Non-pigmented ciliary epithelial cell (primary cell): ENCODE measurements around the gene LSM10.

Experiments
- DNase-seq: peaks from one replicate; pipeline ENCODE4 v3.0.0-alpha.2; 2010; ENCODE audit warnings: low read depth

The LSM10 gene

DNA sequence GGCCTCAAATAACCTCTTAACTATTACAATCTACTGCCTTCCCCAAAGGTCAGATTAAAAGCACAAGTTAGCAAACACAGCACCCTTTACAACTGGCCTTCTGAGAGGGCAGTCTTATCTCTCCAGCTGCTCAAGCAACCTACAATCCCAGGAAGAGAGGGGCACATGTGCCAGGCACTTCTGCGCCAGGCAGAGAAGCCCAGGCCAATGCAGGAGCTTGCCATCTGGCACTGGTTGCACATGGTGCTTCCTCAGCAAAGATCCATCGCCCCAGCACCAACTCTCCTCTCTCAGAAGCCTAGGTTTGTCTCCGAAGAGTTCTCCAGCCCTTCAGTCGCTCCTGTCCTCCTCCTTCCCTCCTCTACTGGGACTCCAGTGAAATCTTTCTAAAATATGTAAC lies 14.5 kb downstream of the LSM10 start:
- DNase-seq, result no peak

DNA sequence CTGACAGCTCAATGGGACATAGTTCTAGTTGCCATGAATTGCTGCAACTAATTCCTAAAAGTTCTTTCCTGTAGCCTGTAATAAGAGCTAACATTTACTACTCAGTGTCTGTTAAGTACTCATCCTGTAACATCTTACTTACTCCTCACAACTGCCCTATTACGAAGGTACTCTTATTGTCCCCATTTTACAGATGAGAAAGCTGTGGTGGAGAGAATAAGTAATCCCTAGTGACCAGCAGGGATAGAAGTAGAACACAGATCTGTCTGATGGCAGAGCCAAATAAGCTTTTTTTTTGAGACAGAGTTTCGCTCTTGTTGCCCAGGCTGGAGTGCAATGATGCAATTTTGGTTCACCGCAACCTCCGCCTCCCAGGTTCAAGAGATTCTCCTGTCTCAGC lies 15.0 kb downstream of the LSM10 start:
- DNase-seq, result no peak

DNA sequence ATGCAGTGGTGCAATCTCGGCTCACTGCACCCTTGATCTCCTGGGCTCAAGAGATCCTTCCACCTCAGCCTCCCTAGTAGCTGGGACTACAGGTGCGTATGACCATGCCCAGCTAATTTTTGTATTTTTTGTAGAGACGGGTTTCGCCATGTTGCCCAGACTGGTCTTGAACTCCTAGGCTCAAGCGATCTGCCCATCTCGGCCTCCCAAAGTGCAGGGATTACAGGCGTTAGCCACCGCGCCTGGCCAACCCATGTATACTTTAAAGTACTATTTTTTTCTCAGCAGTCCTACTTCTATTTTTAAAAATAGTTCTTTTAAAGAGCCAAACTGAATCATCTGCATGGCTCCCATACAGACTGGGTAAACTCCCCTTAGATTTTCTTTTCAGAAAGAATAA lies 15.5 kb downstream of the LSM10 start:
- DNase-seq, result no peak

DNA sequence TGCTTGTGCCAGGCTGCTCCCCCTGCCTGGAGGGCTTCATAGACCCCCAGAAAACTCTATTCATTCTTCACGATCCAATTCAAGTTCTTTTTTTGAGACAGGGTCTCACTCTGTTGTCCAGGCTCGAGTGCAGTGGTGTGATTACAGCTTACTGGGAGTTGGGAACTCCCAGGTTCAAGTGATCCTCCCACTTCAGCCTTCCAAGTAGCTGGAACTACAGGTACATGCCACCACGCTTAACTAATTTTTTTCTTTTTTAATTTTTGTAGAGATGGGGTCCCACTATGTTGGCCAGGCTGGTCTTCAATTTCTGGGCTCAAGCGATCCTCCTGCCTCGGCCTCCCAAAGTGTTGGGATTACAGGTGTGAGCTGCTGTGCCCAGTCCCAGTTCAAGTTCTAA lies 16.3 kb downstream of the LSM10 start:
- DNase-seq, result no peak

DNA sequence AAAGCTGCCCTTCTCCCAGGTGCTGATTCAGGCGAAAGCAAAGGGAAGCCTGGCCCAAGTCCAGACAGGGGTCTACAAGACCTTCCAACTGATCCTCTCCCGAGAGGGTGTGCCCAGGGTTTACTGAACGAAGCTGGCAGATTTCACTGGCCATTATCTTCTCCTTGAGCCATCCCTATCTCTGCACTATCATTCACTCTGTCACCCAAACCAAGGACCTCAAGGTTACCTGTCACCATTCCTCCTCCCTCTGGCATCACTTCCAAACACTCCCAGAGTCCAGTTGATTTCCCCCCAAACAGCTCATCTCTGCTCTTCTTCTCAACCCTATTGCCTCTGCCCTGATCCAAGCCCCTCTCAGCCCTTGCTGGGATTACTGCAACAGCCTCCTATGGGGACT lies 16.9 kb downstream of the LSM10 start:
- no peak for DNase-seq

DNA sequence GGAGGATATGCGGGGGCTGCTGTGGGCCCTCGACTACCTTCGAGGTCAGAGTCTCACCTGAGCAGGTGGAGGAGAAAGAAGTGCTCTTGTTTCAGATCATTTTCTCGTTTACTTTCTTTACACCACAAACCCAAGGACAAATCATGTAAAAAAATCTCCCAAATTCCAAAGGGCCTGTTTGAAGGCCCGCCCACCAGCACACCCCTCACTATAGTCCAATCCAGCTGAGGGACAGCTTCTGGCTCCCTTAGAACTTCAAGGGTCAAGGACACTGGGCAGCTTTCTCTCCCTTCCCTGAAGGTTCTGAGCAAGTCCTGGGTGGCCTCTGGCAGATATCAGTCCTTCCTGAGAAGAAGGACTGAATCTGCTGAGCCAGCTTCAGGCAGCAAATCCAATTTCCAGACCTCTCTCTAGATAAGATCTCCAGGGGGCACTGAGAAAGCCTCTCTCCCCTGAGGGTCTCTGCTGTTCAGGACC lies 17.5 kb downstream of the LSM10 start:
- no peak for DNase-seq

DNA sequence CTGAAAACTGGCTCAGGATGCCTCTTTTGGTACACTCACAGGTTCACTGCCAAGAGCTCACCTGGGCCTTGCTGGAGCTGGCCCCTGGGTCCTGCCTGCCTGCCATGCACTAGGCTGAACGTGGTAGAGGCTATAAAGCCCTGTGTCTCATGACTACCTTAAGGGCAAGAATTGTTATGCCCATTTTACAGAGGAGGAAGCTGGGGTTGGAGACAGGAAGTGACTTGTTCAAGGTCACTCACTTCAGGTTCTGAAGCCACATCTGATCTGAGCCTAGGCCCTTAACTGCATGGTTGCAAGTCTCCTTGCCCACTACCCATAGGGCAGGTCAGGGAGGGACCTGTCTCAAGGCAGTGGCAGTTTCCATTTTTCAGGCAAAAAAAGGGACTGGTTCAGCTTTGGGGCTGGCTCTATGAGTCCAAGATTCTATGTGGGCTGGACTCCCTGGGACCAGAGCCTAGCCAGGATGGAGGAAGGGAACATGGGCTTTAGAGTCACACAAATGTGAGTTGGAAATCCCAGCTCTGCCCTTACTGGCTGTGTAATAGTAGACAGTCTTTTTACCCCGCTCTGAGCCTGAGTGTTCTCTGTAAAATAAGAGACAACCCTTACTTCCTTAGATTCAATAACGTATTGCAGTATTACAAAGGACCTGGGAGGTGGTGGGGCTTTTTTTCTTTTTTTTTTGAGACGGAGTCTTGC lies 19.8 kb downstream of the LSM10 start:
- no peak for DNase-seq

DNA sequence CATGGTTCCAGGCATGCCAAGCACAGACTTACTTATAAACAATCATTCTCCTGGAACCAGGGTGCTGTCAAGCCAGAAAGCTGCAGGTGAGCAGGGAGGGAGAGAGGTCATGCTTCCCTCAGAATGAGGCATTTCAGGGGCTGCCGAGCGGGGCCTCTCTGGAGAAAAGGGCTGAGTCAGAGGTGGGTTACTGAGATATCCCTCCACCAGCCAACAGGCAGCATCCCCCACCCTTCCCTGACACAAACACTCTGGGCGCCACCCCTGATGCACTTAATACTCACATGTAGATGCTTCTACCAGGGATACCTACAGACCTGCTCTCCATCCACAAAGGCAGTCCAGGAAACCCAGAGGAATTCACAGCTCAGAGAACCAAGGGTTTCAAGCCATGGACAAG lies 25.1 kb downstream of the LSM10 start:
- DNase-seq, result no peak

DNA sequence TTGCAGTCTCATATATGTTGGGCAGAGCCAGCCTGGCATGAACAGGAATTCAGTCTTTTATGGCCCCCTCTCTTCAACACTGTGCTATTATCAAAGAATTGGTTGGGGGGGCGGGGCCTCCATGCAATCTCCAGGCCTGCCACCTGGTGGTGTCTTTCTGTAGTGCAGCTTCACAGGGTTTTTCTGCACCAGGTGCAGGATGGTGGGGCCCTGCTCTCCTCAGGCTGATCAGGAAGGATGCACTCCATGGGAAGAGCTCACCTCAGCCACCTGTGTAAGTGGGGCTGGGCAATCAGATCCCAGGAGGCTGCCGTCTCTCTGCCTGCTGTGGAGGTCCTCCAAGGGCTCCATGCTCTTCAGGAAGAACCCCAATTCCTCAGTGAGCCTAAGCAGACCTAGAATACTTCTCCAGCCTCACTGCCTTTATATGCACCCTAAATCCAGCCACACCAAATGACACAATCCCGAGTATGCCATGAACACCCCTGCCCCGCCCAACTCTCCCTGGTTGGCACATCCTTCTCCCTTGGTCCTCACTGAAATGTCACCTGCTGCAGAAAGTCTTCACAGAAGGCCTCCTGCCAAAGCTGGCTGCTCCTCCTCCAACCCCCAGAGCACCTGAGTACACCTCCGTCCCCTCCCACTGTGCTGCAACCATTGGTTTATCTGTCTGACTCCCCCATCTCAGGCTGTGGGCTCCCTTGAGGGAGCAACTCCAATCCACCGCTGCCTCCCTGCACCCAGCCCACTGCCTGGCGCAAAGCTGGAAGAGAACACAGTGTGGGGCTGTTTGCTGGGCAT lies 28.4 kb downstream of the LSM10 start:
- DNase-seq, result no peak

DNA sequence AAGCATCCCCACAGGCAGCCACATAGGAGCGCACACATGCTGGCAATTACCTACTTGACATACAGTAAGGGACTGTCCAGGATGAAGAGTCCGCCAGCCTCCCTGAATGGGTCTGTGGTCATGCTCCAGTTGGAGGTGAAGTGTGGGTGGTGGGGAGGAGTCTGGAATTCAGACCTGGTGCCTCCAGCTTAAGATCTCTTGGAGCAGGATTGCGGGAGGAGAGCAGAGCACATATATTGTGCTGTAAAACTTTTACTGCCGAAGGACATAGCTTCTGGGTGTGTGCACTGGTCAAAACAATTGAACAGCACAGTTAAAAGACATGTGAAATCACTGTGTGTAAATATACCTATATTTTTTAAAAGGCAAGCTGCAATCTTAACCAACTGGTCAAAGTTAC lies 29.9 kb downstream of the LSM10 start:
- DNase-seq, result no peak

DNA sequence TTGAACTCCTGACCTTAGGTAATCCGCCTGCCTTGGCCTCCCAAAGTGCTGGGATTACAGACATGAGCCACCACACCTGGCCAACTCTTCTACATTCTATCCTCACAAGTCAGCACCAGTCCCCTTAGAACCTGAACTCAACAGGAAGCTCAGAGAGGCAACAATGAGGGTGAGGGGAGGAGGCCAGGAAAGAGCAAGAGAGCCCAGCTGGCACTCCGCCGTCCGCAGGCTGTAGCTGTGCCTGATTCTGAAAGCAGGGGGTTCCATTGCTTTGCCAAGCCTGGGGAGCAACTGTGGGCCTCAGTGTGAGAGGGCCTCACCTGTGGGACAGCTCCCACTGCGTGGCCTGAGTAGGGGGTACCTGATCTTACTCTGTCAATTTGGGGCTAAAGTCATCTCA lies 30.6 kb downstream of the LSM10 start:
- DNase-seq, result no peak

DNA sequence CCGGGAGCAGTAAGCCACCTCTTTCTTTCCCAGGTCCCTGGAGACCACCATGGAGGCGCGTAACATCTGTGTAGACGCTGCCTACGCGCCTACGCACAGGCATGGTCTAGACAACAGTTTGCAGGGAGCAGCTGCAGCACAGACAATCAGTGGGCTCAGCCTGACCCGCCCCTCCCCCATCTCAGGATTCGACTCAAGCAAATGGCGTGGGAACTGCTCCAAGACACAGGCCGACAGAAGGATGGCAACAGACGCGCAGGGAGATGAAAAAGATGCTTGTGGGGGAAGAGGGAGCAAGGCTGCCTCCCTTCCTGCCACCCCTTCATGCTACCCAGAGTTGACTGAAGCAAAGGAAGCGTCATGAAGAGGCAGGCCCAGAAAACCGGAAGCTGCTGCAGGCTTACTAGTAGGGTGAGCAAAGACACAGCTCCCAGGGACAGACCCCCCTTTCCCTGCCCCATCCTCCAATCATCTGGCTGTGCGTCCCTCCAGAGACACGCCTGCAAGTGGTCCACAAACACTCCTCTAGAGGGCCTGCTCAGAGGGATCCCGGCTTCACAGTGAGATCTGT lies 31.5 kb downstream of the LSM10 start:
- DNase-seq, result no peak

DNA sequence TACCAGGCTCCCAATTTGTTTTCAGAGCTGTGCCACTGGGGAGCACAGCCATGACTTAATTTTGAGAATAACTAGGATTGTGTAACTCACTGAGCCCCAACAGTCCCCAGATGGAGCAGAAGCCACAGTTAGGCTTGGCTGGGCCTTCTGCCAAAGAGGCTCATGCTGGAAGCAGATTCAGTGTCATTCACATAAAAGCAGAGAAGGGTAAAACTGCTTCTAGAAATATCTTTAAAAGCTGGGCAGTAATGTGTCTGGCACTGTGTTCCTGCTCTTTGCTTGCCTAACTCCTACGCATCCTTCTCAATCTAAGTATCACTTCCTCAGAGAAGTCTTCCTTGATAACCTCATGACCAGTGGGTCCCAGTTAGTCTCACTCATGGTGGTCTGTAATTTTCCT lies 32.3 kb downstream of the LSM10 start:
- no peak for DNase-seq

DNA sequence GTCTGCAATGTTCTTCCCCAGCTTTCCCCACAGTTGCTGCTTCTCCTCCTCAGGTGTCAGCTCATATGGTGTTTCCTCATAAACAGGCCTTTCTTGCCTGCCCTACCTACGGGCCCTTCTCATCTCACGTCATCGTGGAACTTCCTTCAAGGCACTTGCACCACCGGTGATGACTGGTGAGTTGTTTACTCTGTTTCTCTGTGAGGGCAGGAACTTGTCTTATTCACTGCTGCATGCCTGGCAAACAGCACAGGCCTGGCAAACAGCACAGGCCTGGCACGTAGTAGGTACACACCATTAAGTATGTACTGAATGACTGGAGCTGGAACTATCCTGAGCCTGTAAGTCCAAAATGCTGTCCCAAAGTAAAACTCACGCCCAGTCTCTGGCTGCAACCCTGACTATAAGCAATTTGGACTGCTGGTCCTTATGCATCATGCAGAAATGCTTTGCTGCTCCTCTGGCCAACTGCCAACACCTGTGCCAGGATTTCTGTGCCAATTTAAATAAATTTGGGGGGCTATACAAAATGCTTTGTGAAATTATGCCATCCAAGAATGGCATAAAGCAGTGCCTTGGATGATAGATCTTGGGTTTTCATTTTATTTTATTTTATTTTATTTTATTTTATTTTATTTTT lies 37.7 kb downstream of the LSM10 start:
- DNase-seq, result no peak

DNA sequence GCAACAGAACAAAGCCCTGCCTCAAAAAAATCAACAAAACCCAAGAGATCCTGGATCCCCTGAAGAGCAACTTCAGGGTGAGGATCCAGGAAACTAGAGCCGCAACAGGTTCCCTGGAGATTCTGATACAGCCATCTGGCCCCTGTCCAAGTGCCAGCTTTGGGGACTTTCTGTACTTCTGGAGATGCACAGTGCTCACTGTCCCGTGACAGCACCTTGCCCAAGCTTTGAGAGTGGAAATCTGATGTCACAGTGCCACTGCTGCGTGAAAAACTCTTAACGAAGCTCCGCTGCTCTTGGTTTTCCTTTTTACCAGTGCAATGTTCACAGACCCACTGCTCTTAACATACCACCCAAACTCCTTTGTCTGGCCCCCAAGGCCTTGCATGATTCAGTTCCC lies 38.3 kb downstream of the LSM10 start:
- no peak for DNase-seq

DNA sequence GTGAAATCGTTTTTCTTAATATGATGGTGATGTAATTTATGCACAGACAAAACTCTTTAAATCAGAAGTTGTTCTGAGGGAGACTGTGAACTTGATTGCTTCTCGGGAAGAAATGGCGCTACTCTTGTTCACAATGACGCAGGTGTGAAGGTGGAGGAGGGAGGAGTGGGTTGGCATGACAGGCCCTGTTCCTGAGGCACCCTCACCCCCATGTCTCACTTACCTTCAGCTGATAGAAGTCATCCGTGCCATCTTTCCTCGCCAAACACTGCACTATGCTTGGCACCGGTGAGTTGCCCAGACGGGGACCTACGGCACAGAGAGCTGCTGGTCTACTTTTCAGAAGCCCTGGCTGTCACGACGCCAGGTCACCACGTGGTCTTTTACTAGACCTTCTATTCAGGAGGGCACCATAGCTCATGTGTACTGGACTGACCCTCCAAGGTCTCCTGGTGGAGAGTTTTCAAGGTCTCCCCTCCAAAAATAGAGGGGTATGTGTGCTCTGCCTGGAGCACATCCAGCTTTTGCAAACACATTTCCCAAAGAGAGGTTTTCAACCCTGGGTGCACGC lies 39.1 kb downstream of the LSM10 start:
- no peak for DNase-seq

DNA sequence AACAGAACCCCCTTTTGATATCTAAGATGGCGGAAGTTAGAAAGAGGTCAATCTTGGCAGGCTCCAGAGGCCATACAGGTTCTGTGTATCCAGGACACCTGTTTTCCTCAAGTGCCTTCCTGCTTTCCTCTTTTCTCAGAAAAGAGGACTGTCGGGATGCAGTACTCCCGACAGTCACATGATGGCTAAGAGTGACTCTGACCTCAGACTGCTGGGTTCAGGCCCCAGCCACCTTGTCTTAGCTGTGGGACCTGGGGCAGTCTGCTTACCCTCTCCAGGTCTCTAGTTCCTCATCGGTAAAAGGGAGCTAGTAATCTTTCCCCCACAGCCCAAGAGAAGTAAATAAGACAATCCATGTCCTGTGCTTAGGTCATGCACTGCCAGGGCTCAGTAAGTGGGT lies 41.9 kb downstream of the LSM10 start:
- DNase-seq, result no peak

DNA sequence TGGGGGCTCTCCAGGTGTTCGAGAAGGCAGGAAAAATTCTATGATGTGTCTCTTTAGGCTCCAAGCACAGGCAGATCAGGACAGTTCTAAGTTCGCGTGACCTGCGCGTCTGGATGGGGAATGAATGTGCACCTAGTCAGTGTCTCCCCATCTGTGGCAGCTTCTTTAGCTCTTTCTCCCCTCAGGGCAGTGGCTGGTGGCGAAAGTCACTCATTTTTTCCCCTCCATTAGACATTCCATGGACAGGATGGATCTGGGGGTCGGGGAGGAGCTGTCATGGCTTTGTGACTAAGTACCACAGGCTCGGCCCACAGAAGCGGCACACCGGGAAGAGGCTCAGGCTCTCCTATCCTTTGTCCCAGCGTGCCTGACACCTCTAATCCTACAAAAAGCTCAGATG lies 43.2 kb downstream of the LSM10 start:
- no peak for DNase-seq

DNA sequence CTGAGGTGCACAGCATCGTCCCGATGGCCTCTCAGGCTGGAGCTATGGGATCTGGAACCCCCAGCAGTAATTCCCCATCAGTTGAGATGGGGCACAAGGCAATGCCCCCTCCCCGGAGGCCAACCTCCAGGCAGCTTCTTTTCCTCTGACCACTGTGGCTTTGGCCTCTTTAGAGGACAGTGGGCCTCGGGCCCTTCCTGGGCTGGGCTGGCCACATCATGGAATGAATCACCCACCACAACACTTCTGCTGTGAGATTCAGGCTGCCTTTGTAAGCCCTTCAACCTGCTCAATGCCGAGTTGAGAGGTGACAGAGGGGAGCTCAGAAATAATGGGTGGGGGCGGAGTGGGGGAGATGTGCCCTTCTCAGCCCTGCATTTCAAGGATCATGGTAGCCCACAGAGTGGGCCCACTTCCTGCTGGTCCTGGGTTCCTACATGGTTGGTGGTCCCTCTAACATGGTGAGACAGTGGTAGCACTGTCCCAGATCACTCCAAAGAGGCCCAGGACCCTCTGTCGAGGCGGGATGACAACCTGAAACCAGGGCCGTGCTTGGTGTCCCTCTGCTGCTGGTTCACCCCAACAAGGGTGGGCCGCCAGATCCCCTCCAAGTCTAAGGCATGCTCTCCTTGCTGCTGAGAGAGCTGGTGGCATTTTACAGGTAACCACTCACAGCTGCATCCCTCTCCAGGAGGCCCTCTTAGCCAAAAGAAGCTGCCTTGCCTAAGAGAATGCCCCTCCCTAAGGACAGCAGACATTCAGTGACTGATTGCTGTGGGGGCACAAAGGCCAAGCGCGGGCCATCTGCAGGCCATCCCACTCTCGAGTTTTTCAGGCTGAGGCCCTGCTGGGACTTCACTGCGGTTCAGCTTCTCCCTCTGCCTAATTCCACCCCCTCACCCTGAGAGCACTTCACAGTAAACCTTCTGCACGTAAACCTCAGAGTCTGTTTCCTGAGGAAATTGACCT lies 44.5 kb downstream of the LSM10 start:
- DNase-seq, result no peak

DNA sequence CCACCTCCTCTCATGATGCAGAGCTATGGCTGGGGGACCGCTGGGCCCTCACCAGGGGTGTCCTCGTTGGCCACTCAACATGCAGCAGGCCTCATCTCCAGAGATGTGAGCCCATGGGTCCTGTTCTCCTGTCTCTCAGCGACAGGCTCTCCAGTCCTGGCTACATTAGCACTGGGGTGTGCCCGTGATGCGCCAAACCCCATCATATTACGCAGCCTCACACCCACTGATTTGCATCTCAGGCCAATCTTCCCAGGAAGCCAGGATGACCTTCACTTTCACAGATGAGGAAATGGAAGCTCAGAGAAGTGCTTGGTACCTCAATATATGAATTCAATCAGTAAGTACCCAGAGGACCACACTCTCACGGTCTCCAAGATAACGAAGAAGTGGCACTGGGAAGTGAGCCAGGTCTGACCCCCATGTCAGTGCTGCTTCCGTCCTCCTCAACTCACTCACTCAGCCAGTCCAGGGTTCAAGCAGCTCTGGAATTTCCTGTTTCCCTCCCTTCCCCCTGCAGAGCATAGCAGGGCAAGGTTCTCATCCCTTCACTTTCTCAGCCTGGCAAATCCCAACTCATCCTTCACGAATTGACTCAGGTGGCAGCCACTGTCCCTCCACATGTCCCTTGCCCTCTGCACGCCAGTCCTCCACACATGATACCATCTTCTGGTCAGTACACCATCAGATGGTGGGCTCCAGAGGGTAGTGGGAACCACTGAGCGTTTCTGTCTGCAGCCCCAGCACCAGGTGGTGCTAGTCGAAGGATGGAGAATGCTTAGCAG lies 45.4 kb downstream of the LSM10 start:
- no peak for DNase-seq
